ENCODE measurements around the gene MAGEA9B. TPM values are rescaled to one million over a fixed set of nuclear protein-coding genes. Genes with fewer than 3 reads are reported as not detected.
"Not testable (repeated sequence)": the region's sequence is repeated elsewhere in the genome, so short reads cannot be mapped to it uniquely, and the experiment has no call there.

MAGEA9B gene, protein sequence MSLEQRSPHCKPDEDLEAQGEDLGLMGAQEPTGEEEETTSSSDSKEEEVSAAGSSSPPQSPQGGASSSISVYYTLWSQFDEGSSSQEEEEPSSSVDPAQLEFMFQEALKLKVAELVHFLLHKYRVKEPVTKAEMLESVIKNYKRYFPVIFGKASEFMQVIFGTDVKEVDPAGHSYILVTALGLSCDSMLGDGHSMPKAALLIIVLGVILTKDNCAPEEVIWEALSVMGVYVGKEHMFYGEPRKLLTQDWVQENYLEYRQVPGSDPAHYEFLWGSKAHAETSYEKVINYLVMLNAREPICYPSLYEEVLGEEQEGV
- total RNA-seq (2013), result not detected
- polyA plus RNA-seq (not detected), polyA minus RNA-seq (not detected in 2 replicates), total RNA-seq (0 to 0.12 (median 0) reads per million in 11 experiments)

DNA sequence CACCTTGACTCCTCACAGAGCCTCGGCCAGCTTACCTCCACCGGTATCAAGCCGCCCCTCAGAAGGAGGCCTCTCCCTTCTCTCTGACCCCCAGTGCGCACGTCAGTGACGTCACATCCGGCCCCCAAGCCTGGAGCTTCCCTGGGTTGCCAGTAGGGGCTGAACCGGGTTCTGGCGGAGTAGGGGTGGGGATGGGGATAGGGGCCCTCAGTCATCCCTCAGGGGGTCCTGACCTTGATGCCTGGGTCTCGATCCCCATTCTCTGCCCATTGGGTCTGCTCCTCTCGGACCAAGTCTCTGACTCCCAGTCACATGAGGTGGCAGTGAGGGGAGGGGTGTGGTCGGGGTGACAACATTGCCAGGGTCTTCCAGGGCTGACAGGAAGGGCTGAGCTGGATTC, at the start of gene MAGEA9B:
MAGEA9B (minus strand) TSS at position 101 of the 400 bp plus-strand sequence. CDS start 4,280 bp downstream, outside the sequence.
- H3K4me3 ChIP-seq (replicated peaks in 1 of 3; ENCODE audit: low read depth in 2 of 3, low read length in 3 of 3); H3K79me2 ChIP-seq (ENCODE audit: insufficient read depth, low read length); H3K9me3 Mint-ChIP-seq; H3K27ac ChIP-seq (ENCODE audit: low read depth in 1 of 2, low read length in 2 of 2); H3K4me1 Mint-ChIP-seq; H3K36me3 ChIP-seq (replicated peaks in 1 of 2; ENCODE audit: control insufficient read depth in 1 of 2, insufficient read depth in 2 of 2, low read length in 2 of 2); H3K36me3 Mint-ChIP-seq; DNase-seq; H2AFZ ChIP-seq (ENCODE audit: insufficient read depth, low read depth, low read length, poor library complexity, severe bottlenecking); H4K20me1 ChIP-seq (ENCODE audit: insufficient read depth, low read length); H3K4me2 ChIP-seq (replicated peaks; ENCODE audit: extremely low read depth, low read length, poor library complexity, severe bottlenecking); H3K4me1 ChIP-seq (ENCODE audit: control insufficient read depth in 1 of 2, insufficient read depth in 2 of 2, low read length in 2 of 2); intact Hi-C loops (cut with micrococcal nuclease); H3K27me3 Mint-ChIP-seq (ENCODE audit: low read depth in 3 of 3); H3K27me3 ChIP-seq (ENCODE audit: control insufficient read depth in 2 of 2, insufficient read depth in 2 of 2, low read length in 2 of 2); H3K27ac Mint-ChIP-seq; H3K9ac ChIP-seq (ENCODE audit: insufficient read depth, low read length, poor library complexity, severe bottlenecking); H3K9me3 ChIP-seq (replicated peaks in 1 of 2; ENCODE audit: control insufficient read depth in 1 of 2, insufficient read depth in 1 of 2, low read length in 2 of 2); H3K4me3 Mint-ChIP-seq: not testable (repeated sequence)
- WGBS (ENCODE audit: insufficient coverage), result no CpG with 5 or more reads among the region's 12 CpGs

DNA sequence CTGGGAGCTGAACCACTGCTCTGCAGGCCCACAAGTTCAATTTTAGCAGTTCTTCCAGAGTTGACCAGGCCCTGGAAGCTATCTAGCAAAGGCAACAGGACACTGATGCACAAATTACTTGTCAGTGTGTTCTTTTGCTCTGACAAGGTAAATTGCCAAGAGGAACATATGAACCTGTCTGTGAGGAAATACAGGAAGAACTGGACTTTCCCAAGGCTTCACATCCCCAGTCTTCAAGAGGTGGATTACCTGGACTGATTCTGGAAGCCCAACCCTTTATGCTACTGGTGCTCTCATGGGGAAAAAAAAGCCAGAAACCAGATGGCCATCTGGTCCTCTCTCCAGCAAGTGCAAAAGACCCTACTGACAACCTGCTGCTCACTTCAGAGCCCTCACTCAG, 46.3 kb upstream of the MAGEA9B start:
- Histone ChIP-seq H3K9me3 (replicated peaks in 1 of 2; ENCODE audit: control insufficient read depth in 1 of 2, insufficient read depth in 1 of 2, low read length in 2 of 2) (no peaks in the 10 kb centered on the region), H3K27me3 (ENCODE audit: control insufficient read depth in 2 of 2, insufficient read depth in 2 of 2, low read length in 2 of 2) (peaks cover 0 to 6% of the 10 kb centered on the region in 2 donors), H3K9ac (ENCODE audit: insufficient read depth, low read length, poor library complexity, severe bottlenecking) (no peak overlapping the region), H3K4me1 (ENCODE audit: control insufficient read depth in 1 of 2, insufficient read depth in 2 of 2, low read length in 2 of 2) (peaks cover 14 to 16% of the 10 kb centered on the region in 2 donors), H3K4me2 (replicated peaks; ENCODE audit: extremely low read depth, low read length, poor library complexity, severe bottlenecking) (no peak overlapping the region), H2AFZ (ENCODE audit: insufficient read depth, low read depth, low read length, poor library complexity, severe bottlenecking) (no peak overlapping the region), H3K36me3 (replicated peaks in 1 of 2; ENCODE audit: control insufficient read depth in 1 of 2, insufficient read depth in 2 of 2, low read length in 2 of 2) (no peaks in the 10 kb centered on the region), H3K4me3 (replicated peaks in 1 of 3; ENCODE audit: low read depth in 2 of 3, low read length in 3 of 3) (no peak overlapping the region), H3K79me2 (ENCODE audit: insufficient read depth, low read length) (peaks cover 20% of the 10 kb centered on the region), H4K20me1 (ENCODE audit: insufficient read depth, low read length) (peaks cover 21% of the 10 kb centered on the region), H3K27ac (ENCODE audit: low read depth in 1 of 2, low read length in 2 of 2) (no peak overlapping the region)
- Mint-ChIP-seq H3K27me3 (ENCODE audit: low read depth in 3 of 3) (peaks cover 0 to 13% (median 9%) of the 10 kb centered on the region in 3 donors), H3K27ac (no peak overlapping the region), H3K4me3 (no peak overlapping the region), H3K9me3 (peaks cover 0 to 9% (median 5%) of the 10 kb centered on the region in 7 donors), H3K4me1 (peaks cover 20% of the 10 kb centered on the region), H3K36me3 (no peaks in the 10 kb centered on the region)
- intact Hi-C loops (cut with micrococcal nuclease), result no loop called here
- TF ChIP-seq, protein P1, sequence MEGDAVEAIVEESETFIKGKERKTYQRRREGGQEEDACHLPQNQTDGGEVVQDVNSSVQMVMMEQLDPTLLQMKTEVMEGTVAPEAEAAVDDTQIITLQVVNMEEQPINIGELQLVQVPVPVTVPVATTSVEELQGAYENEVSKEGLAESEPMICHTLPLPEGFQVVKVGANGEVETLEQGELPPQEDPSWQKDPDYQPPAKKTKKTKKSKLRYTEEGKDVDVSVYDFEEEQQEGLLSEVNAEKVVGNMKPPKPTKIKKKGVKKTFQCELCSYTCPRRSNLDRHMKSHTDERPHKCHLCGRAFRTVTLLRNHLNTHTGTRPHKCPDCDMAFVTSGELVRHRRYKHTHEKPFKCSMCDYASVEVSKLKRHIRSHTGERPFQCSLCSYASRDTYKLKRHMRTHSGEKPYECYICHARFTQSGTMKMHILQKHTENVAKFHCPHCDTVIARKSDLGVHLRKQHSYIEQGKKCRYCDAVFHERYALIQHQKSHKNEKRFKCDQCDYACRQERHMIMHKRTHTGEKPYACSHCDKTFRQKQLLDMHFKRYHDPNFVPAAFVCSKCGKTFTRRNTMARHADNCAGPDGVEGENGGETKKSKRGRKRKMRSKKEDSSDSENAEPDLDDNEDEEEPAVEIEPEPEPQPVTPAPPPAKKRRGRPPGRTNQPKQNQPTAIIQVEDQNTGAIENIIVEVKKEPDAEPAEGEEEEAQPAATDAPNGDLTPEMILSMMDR (IDR thresholded peaks at IDR 0.05), result no peak
- no peak for DNase-seq

All from CD14-positive monocyte (primary cell).